Bronchial epithelial cell (primary cell): ENCODE results near the gene PRG2. TPM values are rescaled to one million over a fixed set of nuclear protein-coding genes. Genes with fewer than 3 reads are reported as not detected.
"Not testable (repeated sequence)": the region's sequence is repeated elsewhere in the genome, so short reads cannot be mapped to it uniquely, and the experiment has no call there.

Experiments used
- DNase-seq: peaks from one replicate; pipeline ENCODE4 v3.0.0-alpha.2; 2010; ENCODE audit warnings: low read depth
- FAIRE-seq: peaks from 2 replicates; lab custom pipeline; 2011; peaks lifted over from hg19 to GRCh38; lab: Jason Lieb, UNC
- H3K27me3 ChIP-seq: 2 replicates; pipeline ENCODE4 v1.5.1; 2011; ENCODE audit warnings: low read length; ENCODE audit not compliant: control insufficient read depth, insufficient read depth
- H3K36me3 ChIP-seq: 2 replicates; pipeline ENCODE4 v1.5.1; 2011; ENCODE audit warnings: low read length; ENCODE audit not compliant: control insufficient read depth, insufficient read depth
- H3K4me3 ChIP-seq: 2 replicates; pipeline ENCODE4 v1.5.1; 2011; ENCODE audit warnings: mild to moderate bottlenecking, low read depth, low read length, control low read depth
- total RNA-seq: library from RNA; depleted of rRNA; stranded (reverse); fragments of >200 nt; gene quantifications from 2 replicates; pipeline ENCODE4 v1.2.1, GENCODE V29; 2014
- TF ChIP-seq, protein P1 (sequence below): IDR thresholded peaks from 2 replicates; pipeline ENCODE4 v1.5.1; 2011; ENCODE audit warnings: mild to moderate bottlenecking, moderate library complexity, low read length, control low read depth, inconsistent platforms; ENCODE audit not compliant: insufficient read depth, severe bottlenecking

PRG2 gene
- total RNA-seq, 1 donor from 2014 or later, result under 0.01 TPM

DNA sequence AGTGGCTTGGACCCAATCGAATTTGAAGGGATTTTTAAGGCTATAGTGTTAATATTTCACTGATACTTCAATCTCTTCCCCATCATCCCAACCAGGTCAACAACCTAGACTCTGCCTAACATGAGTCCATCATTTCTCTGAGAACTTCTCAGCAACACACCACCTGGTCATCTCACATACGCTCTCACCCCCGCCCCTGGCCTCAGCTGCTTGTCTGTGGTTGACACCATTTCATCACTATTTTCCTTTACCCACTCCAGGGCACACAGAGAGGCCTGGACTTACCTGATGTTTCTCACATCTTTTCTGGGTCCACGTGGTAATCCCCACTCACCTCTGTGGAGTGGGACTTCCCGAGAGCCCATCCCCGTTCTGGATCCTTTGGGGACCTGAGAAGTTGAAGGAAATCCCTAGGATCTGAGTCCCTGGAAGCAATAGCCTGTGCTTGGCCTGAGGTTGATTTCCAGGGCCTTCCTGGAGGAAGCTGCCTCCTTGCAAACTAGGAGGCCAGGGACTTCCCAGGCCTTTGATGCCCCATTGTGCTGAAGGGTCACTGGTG is 49.1 kb downstream of the PRG2 start:
- peak; percentile 52 for FAIRE-seq
- Histone ChIP-seq H3K4me3 (no peak overlapping the region), H3K27me3 (no peaks in the 10 kb centered on the region), H3K36me3 (no peaks in the 10 kb centered on the region)
- no peak for DNase-seq
- TF ChIP-seq, protein P1, sequence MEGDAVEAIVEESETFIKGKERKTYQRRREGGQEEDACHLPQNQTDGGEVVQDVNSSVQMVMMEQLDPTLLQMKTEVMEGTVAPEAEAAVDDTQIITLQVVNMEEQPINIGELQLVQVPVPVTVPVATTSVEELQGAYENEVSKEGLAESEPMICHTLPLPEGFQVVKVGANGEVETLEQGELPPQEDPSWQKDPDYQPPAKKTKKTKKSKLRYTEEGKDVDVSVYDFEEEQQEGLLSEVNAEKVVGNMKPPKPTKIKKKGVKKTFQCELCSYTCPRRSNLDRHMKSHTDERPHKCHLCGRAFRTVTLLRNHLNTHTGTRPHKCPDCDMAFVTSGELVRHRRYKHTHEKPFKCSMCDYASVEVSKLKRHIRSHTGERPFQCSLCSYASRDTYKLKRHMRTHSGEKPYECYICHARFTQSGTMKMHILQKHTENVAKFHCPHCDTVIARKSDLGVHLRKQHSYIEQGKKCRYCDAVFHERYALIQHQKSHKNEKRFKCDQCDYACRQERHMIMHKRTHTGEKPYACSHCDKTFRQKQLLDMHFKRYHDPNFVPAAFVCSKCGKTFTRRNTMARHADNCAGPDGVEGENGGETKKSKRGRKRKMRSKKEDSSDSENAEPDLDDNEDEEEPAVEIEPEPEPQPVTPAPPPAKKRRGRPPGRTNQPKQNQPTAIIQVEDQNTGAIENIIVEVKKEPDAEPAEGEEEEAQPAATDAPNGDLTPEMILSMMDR, result no peak

DNA sequence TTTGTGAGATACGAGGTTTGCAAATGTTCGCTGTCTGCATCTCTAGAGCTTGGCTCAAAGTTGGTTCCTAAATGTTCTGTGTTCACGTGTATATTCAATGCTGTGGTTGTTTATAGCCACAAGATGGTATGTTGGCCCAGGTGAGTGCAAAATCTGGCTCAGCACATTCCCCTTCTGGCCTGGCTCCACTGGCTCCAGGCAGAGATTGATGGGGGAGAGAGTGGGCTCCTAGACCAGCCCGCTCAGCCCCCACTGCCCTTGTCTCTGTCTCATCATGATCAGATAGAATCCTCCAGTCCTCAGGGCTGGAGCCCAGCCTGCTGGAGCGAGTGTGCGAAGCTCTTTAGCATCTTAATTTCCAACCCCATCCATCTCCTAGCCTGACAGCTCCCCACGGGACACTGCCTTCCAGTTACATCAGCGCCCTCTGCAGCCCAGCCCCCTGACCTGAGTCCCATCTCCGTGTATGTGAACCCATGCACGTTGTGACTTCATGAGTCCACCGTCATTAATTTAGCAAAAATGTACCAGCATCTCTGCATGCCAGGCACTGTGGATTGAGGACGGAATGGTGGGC is 50.3 kb downstream of the PRG2 start:
- Histone ChIP-seq H3K27me3 (no peaks in the 10 kb centered on the region), H3K36me3 (no peaks in the 10 kb centered on the region), H3K4me3 (no peak overlapping the region)
- TF ChIP-seq, protein P1, result peak; percentile 34
- DNase-seq, result no peak
- FAIRE-seq, result no peak

DNA sequence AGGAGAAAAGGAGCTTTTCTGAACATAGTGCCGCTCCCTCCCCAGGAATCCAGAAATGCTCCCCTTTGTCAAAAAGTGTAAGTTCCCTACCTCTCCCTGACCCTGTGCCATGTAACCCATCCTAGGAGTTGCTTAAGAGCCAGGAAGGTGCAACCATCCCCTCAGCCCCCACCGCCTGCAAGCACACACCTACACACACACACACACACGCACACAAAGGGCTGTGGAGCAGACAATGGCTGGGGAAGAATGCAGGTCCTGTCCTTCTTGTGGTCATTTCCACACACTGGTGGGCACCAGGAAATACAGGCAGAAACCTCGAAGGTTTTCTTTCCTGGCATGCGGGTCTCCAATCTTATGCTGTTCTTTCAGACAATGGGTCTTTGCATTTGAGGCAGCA is 51.1 kb downstream of the PRG2 start:
- DNase-seq (no peak), FAIRE-seq (no peak)
- Histone ChIP-seq H3K4me3 (no peak overlapping the region), H3K27me3 (no peaks in the 10 kb centered on the region), H3K36me3 (no peaks in the 10 kb centered on the region)
- TF ChIP-seq, protein P1, result no peak

DNA sequence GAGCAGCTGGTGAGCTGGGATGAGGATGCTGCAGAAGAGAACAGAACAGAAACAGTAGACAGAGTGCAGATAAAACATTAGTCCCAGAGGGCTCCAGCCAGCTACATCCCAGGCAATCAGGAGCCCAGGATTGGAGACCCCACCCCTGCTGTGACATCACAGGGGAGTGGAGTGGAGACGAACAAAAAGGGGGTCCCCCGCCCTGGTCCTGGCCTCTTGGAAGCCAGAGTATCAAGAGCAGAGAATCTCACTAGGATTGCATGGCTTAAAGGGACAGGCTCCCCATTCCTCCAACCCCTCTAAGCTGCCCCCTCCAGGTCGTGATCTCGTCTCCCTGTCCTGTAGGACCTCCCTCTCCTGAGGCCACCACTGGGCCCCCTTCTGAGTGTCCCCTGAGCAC is 52.3 kb downstream of the PRG2 start, which contains the start of gene P2RX3:
Gene P2RX3 (plus strand): TSS at position 211 of the 400 bp plus-strand sequence. CDS start 199 bp downstream, outside the sequence.
- TF ChIP-seq, protein P1, result no peak
- H3K27me3 ChIP-seq, result no peaks in the 10 kb centered on the region
- no peak for FAIRE-seq
- no peaks in the 10 kb centered on the region for H3K36me3 ChIP-seq
- no peak for DNase-seq
- H3K4me3 ChIP-seq, result no peak within 1 kb of the TSS

DNA sequence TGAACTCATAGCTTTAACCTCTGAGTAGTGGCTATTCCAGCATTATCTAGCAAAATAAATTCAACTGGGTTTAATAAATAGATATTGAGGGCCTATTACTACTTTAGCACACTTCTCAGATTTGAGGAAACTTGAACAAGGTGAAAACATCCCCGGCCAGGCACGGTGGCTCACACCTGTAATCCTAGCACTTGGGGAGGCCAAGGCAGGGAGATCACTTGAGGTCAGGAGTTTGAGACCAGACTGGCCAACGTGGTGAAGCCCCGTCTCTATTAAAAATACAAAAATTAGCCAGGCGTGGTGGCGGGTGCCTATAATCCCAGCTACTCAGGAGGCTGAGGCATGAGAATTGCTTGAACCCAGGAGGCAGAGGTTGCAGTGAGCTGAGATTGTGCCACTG is 53.6 kb downstream of the PRG2 start:
- H3K36me3 ChIP-seq, DNase-seq, H3K27me3 ChIP-seq, FAIRE-seq, H3K4me3 ChIP-seq: not testable (repeated sequence)

Other genes with a start within 250 kb of the PRG2 start
- not detected in 2 replicates for gene LRRC55, start 208.7 kb downstream of the PRG2 start, total RNA-seq
- not detected in 2 replicates for gene APLNR, start 153.4 kb downstream of the PRG2 start, total RNA-seq
- 67.9 and 160 TPM in 2 replicates for gene TNKS1BP1, start 65.7 kb downstream of the PRG2 start, total RNA-seq
- 96.6 and 100 TPM in 2 replicates for gene SSRP1, start 54.8 kb downstream of the PRG2 start, total RNA-seq
- gene P2RX3, start 52.3 kb downstream of the PRG2 start, total RNA-seq, result not detected in 2 replicates
- not detected in 2 replicates for gene PRG3, start 9.5 kb downstream of the PRG2 start, total RNA-seq
- 1.8 and 3.2 TPM in 2 replicates for gene SLC43A3, start 36.5 kb upstream of the PRG2 start, total RNA-seq
- gene RTN4RL2, start 69.9 kb upstream of the PRG2 start, total RNA-seq, result not detected in 2 replicates
- gene SLC43A1, start 125.1 kb upstream of the PRG2 start, total RNA-seq, result 1.0 and 1.3 TPM in 2 replicates
- gene TIMM10, start 140.1 kb upstream of the PRG2 start, total RNA-seq, result 71.2 and 86.9 TPM in 2 replicates
- not detected in 2 replicates for gene SMTNL1, start 146.9 kb upstream of the PRG2 start, total RNA-seq
- gene UBE2L6, start 177.0 kb upstream of the PRG2 start, total RNA-seq, result 7.4 and 13.6 TPM in 2 replicates
- gene SERPING1, start 207.0 kb upstream of the PRG2 start, total RNA-seq, result 1.3 and 2.0 TPM in 2 replicates